ENCODE measurements around the gene PRKN. TPM values are rescaled to one million over a fixed set of nuclear protein-coding genes. Genes with fewer than 3 reads are reported as not detected.

Gene PRKN
- total RNA-seq, 1 experiment from 2014 or later: 0.34 TPM

DNA sequence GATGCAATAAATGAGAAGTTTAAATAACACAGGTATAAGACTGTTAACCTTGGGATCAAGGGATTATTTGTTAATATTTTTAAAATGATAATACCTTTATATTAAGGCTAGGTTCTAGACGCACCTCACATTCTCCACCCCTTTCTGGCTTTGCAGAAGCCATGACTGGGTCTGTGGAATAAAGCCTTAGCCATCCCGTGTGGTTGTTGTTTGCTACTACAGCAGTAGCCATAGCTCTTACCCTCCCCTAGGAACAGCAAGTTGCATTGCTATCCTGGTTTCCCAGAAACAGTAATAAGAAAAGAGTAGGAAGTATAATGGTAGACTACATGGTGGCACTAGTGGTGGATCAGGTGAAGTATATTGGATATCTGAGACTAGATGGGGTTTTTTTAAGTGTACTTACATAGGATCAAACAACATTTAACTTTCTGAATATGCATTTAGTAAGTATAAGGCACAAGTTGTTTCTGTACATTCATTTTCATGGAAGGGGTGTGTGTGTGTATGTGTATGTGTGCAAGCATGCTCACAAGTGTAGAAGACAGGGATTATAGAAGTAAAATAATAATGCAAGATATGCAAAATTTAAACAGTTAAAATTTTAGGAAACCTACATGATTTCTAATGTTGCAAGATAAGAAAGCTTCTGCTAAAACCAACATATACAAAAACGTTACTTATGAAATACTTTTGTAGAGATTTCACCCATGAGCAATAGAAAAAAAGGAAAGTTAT is 384.2 kb downstream of the PRKN start:
- no peaks in the 10 kb centered on the region for H3K36me3 ChIP-seq (ENCODE audit: control insufficient read depth, insufficient read depth, low read length)
- H3K4me3 ChIP-seq (ENCODE audit: low read depth, low read length): no peak overlapping the region
- BruUV-seq (replicated peaks): no TSS peak
- H3K27me3 ChIP-seq (replicated peaks; ENCODE audit: control insufficient read depth, insufficient read depth, low read length): no peaks in the 10 kb centered on the region
- DNase-seq: no peak
- Mint-ChIP-seq H3K4me1 (ENCODE audit: low read depth, unreplicated experiment) (no peaks in the 10 kb centered on the region), H3K4me3 (ENCODE audit: unreplicated experiment) (no peak overlapping the region), H3K36me3 (ENCODE audit: insufficient read depth, unreplicated experiment) (no peaks in the 10 kb centered on the region), H3K27me3 (ENCODE audit: insufficient read depth, unreplicated experiment) (no peaks in the 10 kb centered on the region), H3K9me3 (ENCODE audit: unreplicated experiment) (no peaks in the 10 kb centered on the region), H3K27ac (ENCODE audit: unreplicated experiment) (no peak overlapping the region)
- H3K9me3 ChIP-seq: no peaks in the 10 kb centered on the region
- TF ChIP-seq, protein P1, sequence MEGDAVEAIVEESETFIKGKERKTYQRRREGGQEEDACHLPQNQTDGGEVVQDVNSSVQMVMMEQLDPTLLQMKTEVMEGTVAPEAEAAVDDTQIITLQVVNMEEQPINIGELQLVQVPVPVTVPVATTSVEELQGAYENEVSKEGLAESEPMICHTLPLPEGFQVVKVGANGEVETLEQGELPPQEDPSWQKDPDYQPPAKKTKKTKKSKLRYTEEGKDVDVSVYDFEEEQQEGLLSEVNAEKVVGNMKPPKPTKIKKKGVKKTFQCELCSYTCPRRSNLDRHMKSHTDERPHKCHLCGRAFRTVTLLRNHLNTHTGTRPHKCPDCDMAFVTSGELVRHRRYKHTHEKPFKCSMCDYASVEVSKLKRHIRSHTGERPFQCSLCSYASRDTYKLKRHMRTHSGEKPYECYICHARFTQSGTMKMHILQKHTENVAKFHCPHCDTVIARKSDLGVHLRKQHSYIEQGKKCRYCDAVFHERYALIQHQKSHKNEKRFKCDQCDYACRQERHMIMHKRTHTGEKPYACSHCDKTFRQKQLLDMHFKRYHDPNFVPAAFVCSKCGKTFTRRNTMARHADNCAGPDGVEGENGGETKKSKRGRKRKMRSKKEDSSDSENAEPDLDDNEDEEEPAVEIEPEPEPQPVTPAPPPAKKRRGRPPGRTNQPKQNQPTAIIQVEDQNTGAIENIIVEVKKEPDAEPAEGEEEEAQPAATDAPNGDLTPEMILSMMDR (IDR thresholded peaks at IDR 0.05; ENCODE audit: insufficient read depth in 1 of 2, low read depth in 1 of 2, low read length in 1 of 2, severe bottlenecking in 1 of 2, unreplicated experiment in 1 of 2): no peak
- POLR2A ChIA-PET: no interaction called here
- CTCF ChIA-PET: no interaction called here
- intact Hi-C loops (cut with micrococcal nuclease; ENCODE audit: unreplicated experiment): no loop called here
- no peaks in the 10 kb centered on the region for H3K4me1 ChIP-seq

DNA sequence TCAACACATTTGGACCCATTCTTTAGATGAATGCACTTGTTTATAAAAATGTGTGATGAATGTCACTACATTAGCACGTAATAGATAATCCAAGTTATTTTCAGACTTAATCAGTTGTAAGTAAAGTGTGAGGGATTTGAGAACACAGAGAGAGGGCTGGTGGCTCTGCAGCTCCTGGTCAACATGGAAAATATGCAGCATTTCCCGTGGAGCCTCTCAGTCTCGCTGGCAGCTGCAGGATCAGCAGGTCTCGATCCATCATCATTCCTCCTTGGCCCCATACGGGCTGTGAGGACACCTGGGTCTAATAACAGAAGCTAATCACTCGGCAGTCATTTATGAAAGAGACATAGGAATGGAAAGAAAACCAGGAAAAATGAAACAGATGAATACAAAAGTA is 390.2 kb downstream of the PRKN start:
- Mint-ChIP-seq H3K4me3 (ENCODE audit: unreplicated experiment) (no peak overlapping the region), H3K27ac (ENCODE audit: unreplicated experiment) (no peak overlapping the region), H3K36me3 (ENCODE audit: insufficient read depth, unreplicated experiment) (no peaks in the 10 kb centered on the region), H3K4me1 (ENCODE audit: low read depth, unreplicated experiment) (no peaks in the 10 kb centered on the region), H3K27me3 (ENCODE audit: insufficient read depth, unreplicated experiment) (no peaks in the 10 kb centered on the region), H3K9me3 (ENCODE audit: unreplicated experiment) (no peaks in the 10 kb centered on the region)
- Histone ChIP-seq H3K27me3 (replicated peaks; ENCODE audit: control insufficient read depth, insufficient read depth, low read length) (no peaks in the 10 kb centered on the region), H3K9me3 (no peaks in the 10 kb centered on the region), H3K36me3 (ENCODE audit: control insufficient read depth, insufficient read depth, low read length) (no peaks in the 10 kb centered on the region), H3K4me1 (no peaks in the 10 kb centered on the region), H3K4me3 (ENCODE audit: low read depth, low read length) (no peak overlapping the region)
- CTCF ChIA-PET: no interaction called here
- no peak for DNase-seq
- no TSS peak for BruUV-seq (replicated peaks)
- TF ChIP-seq, protein P1 (IDR thresholded peaks at IDR 0.05; ENCODE audit: insufficient read depth in 1 of 2, low read depth in 1 of 2, low read length in 1 of 2, severe bottlenecking in 1 of 2, unreplicated experiment in 1 of 2): no peak
- POLR2A ChIA-PET: no interaction called here
- intact Hi-C loops (cut with micrococcal nuclease; ENCODE audit: unreplicated experiment): no loop called here

- intact Hi-C loops (cut with micrococcal nuclease; ENCODE audit: unreplicated experiment): no loop called here
- Histone ChIP-seq H3K36me3 (ENCODE audit: control insufficient read depth, insufficient read depth, low read length) (no peaks in the 10 kb centered on the region), H3K9me3 (no peaks in the 10 kb centered on the region), H3K4me3 (ENCODE audit: low read depth, low read length) (no peak overlapping the region), H3K4me1 (no peaks in the 10 kb centered on the region), H3K27me3 (replicated peaks; ENCODE audit: control insufficient read depth, insufficient read depth, low read length) (no peaks in the 10 kb centered on the region)
- Mint-ChIP-seq H3K27ac (ENCODE audit: unreplicated experiment) (no peak overlapping the region), H3K4me1 (ENCODE audit: low read depth, unreplicated experiment) (no peaks in the 10 kb centered on the region), H3K27me3 (ENCODE audit: insufficient read depth, unreplicated experiment) (no peaks in the 10 kb centered on the region), H3K4me3 (ENCODE audit: unreplicated experiment) (no peak overlapping the region), H3K9me3 (ENCODE audit: unreplicated experiment) (no peaks in the 10 kb centered on the region), H3K36me3 (ENCODE audit: insufficient read depth, unreplicated experiment) (no peaks in the 10 kb centered on the region)
- POLR2A ChIA-PET: no interaction called here
- TF ChIP-seq, protein P1 (IDR thresholded peaks at IDR 0.05; ENCODE audit: insufficient read depth in 1 of 2, low read depth in 1 of 2, low read length in 1 of 2, severe bottlenecking in 1 of 2, unreplicated experiment in 1 of 2): no peak
- BruUV-seq (replicated peaks): no TSS peak
- no peak for DNase-seq
- CTCF ChIA-PET: no interaction called here
These were observed 391.2 kb downstream of the PRKN start for GRCh38 chr6:162336359-162336758.
